ENCODE measurements around the gene RELT.

The RELT gene

GRCh38 chr11:73330569-73331093 is 45.6 kb upstream of the RELT start:
- H4K20me1 ChIP-seq (ENCODE audit: insufficient read depth, low read length) = no peaks in the 10 kb centered on the region
- H3K9me2 ChIP-seq (ENCODE audit: low read depth, low read length) = no peaks in the 10 kb centered on the region
- H3K9ac ChIP-seq (ENCODE audit: low read length) = no peak overlapping the region
- no peak overlapping the region for H3K4me3 ChIP-seq (ENCODE audit: low read depth, low read length, poor library complexity, severe bottlenecking)
- no peak overlapping the region for H3K27ac ChIP-seq (ENCODE audit: low read depth, low read length, poor library complexity, severe bottlenecking)
- no peak for TF ChIP-seq CTCF (IDR thresholded peaks at IDR 0.05; ENCODE audit: low read length)
- no peak for TF ChIP-seq EZH2 (IDR thresholded peaks at IDR 0.05; ENCODE audit: borderline replicate concordance, low read length)
- H3F3A ChIP-seq (ENCODE audit: insufficient read depth, low read length) = no peaks in the 10 kb centered on the region
- H3K27me3 ChIP-seq (ENCODE audit: insufficient read depth, low read length) = no peaks in the 10 kb centered on the region
- H3K4me1 ChIP-seq (ENCODE audit: insufficient read depth, low read length, severe bottlenecking) = no peaks in the 10 kb centered on the region
- H3K9me3 ChIP-seq (ENCODE audit: low read length) = no peaks in the 10 kb centered on the region
- H3K36me3 ChIP-seq (ENCODE audit: insufficient read depth, low read length) = no peaks in the 10 kb centered on the region
- no peaks in the 10 kb centered on the region for H3K79me2 ChIP-seq (ENCODE audit: insufficient read depth, low read length)
- no peak overlapping the region for H3K4me2 ChIP-seq (ENCODE audit: low read length)
- H2AFZ ChIP-seq (ENCODE audit: low read length) = no peak overlapping the region

DNA sequence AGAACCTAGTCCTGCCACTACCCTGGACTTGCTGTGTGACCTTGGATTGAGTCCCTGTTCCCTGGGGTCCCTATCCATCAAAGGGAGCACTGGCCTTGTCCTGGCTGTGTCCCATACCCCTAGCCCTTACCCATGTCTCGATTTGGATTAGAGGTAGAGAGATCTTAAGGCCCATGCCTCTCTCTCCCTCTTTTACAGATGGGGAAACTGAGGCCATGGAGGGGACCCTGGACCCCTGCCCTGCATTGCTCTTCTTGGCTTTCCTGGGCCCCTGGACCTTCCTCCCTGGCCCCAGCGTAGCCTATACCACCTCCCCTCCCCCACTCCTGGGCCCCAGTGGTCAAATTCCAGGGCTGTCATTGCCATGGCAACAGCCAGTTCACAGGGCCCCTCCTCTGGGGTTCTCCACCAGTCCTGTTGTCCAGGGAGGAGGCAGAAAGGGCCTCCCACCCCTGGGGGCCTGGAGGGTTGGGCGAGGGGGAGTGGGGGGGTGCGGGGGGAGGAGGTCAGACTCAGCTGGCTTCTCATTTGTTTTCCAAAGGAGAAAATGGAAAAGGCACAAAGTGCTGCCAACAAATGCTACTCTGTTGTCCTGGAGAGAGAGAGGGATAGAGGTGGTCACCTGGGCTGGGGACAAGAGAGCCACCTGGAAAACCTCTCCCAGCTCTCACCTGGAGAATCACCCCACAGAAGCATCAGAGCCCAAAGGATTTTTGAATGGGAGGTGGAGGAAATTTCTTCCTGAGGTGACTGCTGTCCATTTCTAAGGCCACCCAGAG is 44.9 kb upstream of the RELT start:
- H3K27ac ChIP-seq (ENCODE audit: low read depth, low read length, poor library complexity, severe bottlenecking) = no peak overlapping the region
- H2AFZ ChIP-seq (ENCODE audit: low read length) = no peak overlapping the region
- H3K9ac ChIP-seq (ENCODE audit: low read length) = no peak overlapping the region
- no peaks in the 10 kb centered on the region for H3F3A ChIP-seq (ENCODE audit: insufficient read depth, low read length)
- no peaks in the 10 kb centered on the region for H3K27me3 ChIP-seq (ENCODE audit: insufficient read depth, low read length)
- H3K79me2 ChIP-seq (ENCODE audit: insufficient read depth, low read length) = no peaks in the 10 kb centered on the region
- H3K4me2 ChIP-seq (ENCODE audit: low read length) = no peak overlapping the region
- H3K4me1 ChIP-seq (ENCODE audit: insufficient read depth, low read length, severe bottlenecking) = no peaks in the 10 kb centered on the region
- H3K9me2 ChIP-seq (ENCODE audit: low read depth, low read length) = no peaks in the 10 kb centered on the region
- no peaks in the 10 kb centered on the region for H3K36me3 ChIP-seq (ENCODE audit: insufficient read depth, low read length)
- no peak for TF ChIP-seq CTCF (IDR thresholded peaks at IDR 0.05; ENCODE audit: low read length)
- TF ChIP-seq EZH2 (IDR thresholded peaks at IDR 0.05; ENCODE audit: borderline replicate concordance, low read length) = no peak
- no peak overlapping the region for H3K4me3 ChIP-seq (ENCODE audit: low read depth, low read length, poor library complexity, severe bottlenecking)
- H4K20me1 ChIP-seq (ENCODE audit: insufficient read depth, low read length) = no peaks in the 10 kb centered on the region
- H3K9me3 ChIP-seq (ENCODE audit: low read length) = no peaks in the 10 kb centered on the region

DNA sequence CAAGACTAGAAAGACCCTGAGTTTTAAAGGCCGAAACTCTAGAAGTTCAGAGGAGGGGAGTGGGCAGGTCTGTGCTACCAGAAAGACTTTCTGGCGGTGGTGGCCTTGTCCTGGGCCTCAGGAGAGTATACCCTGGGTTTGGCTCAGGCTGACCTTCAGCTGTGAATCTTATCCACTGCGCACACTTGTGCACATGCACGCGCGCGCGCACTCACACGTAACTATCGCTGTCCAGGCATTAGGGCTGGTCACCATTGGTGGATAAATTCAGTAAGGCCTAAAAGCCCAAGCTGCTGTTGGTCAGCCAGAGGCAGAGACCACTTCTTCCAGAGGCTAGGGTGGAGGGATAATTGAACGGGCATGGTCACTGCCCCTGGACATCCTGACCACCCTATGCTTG is 43.0 kb upstream of the RELT start:
- no peak overlapping the region for H3K9ac ChIP-seq (ENCODE audit: low read length)
- H4K20me1 ChIP-seq (ENCODE audit: insufficient read depth, low read length) = no peaks in the 10 kb centered on the region
- no peak overlapping the region for H3K27ac ChIP-seq (ENCODE audit: low read depth, low read length, poor library complexity, severe bottlenecking)
- no peaks in the 10 kb centered on the region for H3K36me3 ChIP-seq (ENCODE audit: insufficient read depth, low read length)
- no peaks in the 10 kb centered on the region for H3K9me3 ChIP-seq (ENCODE audit: low read length)
- no peak overlapping the region for H3K4me2 ChIP-seq (ENCODE audit: low read length)
- TF ChIP-seq CTCF (IDR thresholded peaks at IDR 0.05; ENCODE audit: low read length) = no peak
- no peak for TF ChIP-seq EZH2 (IDR thresholded peaks at IDR 0.05; ENCODE audit: borderline replicate concordance, low read length)
- H3K4me3 ChIP-seq (ENCODE audit: low read depth, low read length, poor library complexity, severe bottlenecking) = no peak overlapping the region
- H2AFZ ChIP-seq (ENCODE audit: low read length) = no peak overlapping the region
- H3K4me1 ChIP-seq (ENCODE audit: insufficient read depth, low read length, severe bottlenecking) = no peaks in the 10 kb centered on the region
- H3F3A ChIP-seq (ENCODE audit: insufficient read depth, low read length) = no peaks in the 10 kb centered on the region
- no peaks in the 10 kb centered on the region for H3K27me3 ChIP-seq (ENCODE audit: insufficient read depth, low read length)
- no peaks in the 10 kb centered on the region for H3K79me2 ChIP-seq (ENCODE audit: insufficient read depth, low read length)
- no peaks in the 10 kb centered on the region for H3K9me2 ChIP-seq (ENCODE audit: low read depth, low read length)
